HG02884 (cell line): ENCODE measurements around the gene RTRAF.

Source experiments
- ATAC-seq: cut with Tn5 transposase; IDR thresholded peaks from one replicate; pipeline ENCODE4 v1.9.1; 2021; ENCODE audit warnings: mild to moderate bottlenecking, moderate library complexity; ENCODE audit not compliant: unreplicated experiment

RTRAF gene

DNA sequence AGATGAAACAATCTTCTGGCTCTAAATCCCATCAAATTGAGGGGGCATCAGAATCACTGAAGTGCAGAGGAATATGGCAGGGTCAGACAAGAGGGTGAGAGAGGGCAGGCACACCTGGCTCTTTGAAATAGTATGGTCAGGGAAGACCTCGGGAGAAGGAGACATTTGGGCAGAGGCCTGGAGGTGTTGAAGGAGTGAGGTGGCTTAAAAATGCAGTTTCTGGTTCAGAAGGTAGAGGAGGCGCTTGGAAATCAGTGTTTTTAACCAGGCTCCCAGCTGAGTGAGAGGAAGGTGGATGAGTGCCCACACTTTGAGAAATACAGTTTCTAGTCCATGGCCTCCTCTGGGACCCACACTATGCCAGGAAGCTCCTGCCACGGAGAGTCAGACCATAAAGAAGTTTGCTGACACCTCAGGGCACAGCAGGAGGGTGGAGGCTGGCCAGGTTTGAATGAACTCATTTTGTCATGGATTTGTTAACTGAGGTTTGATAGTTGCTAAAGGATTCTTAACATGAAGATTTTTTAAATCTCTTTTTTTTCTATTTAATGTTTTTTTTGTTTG, 59.4 kb downstream of the RTRAF start:
- no peak for ATAC-seq

DNA sequence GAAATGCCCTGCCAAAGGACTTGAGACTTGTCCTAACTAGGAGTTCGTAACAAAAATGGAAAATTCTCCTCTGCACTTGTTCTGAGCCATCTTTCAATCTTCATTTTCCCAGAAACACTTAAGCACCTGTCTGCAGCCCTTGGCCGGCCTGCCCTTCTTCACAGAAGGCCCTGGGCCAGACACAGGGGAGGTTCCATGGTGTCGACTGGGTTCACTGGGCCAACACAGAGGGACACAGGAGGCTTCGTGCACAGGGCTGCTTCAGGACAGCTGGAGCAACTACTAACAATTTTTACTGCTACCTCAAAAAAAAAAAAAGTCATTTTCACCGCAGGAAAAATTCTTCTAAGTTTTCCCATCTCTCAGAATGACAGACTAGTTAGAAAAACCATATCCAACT, 59.9 kb downstream of the RTRAF start:
- no peak for ATAC-seq

DNA sequence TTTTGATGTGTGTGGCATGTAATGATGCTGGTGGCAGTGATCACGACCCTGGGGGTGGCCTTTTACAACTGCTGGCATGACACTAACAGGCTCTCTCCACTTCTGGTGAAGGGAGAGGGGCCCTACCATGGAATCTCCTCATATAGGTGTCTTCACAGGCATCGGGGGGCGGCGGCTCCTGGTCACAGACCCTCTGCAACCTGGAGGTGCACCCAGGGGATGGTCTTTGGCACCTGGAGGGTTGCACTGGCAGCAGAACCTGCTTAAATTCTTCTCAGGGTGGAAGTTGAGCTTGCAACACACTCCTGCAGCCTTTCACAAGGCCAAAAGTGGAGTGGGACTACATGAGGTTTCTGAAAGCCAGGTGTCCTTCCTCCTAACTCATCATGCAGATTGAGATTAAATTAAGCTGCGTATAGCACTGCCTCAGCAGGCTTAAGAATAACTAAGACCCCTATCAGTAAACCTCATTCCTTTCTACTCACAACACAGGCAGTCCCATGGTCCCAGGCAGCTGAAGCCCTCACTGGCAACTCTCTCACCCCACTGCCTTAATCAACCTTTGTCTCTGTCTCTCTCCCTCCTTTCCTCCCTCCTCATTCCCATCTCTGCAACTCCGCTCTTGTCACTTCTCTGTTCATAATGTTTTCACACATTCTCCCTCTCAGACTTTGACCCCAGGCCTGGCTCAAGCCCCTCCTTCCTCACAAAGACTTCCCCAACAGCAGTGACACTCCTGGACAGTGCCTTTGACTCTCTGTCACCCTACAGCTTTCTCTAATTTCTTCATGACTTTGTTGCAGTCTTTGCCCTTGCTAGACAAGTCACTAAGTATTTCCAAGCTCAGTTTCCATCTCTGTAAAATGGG, 60.6 kb downstream of the RTRAF start:
- no peak for ATAC-seq

DNA sequence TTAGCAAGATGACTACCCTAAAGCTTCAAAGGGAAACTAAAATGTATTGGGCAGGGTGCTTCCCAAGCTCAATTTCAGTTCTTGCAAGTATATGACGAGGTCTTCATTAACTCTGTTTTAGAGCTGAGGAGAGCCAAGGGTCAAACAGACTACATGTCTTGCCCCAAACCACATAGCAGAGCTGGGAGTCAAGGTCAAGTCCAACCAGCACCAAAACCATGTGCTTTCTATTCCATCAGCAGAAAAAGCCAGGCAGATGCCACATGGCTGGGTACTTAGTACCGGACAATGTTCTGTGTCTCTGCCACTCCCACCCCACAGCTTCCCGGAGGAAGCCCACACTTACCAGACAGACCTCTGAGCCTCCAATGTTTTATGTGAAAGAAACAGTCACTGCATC, 61.9 kb downstream of the RTRAF start:
- ATAC-seq: no peak

DNA sequence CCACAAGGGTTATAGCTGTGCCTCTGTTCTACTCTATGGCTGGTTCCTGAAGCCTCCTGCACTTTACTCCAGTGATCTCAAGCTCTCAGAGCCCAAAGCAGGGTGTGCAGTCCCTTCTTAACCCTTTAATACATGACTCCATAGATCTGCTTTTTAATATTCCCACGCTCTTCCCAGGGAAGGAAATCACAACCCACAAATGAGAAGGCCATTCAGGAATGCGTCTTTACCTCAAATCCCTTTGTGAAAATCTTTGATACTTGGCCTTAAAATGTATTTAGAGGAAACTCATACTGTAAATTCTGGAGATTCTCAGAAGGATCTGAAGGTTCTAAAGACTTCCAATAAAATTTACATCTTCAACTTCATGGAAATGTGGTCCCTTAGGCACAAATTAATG, 62.5 kb downstream of the RTRAF start:
- ATAC-seq: no peak

DNA sequence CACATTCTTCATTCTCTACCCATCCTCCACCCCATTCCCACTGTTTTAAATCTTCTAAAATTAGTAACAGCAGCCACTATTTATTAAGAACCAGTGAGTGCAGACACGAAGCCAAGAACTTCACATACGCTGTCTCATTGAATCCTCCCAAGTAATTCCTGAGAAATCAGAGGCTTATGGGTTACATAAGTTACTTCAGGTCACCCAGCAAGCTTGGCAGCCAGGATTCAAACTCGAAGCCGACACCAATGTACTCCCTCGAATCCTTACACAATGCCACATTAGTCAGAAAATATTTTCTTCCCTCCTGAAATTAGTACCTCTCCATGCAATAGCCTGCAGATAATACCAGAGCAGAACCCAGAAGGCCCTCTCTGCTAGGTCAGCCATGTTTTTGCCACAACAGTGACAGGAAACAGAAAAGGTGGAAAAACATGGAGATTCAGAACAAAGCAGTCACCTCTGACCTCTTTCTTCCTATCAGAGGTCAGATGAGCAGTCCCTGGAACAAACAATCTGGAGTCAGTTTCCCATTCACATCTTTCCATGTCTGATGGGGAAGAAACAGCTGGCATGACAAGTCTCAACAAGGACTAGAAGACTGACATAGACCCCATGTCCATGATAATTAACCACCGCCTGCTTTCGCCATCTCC, 63.1 kb downstream of the RTRAF start:
- no peak for ATAC-seq

DNA sequence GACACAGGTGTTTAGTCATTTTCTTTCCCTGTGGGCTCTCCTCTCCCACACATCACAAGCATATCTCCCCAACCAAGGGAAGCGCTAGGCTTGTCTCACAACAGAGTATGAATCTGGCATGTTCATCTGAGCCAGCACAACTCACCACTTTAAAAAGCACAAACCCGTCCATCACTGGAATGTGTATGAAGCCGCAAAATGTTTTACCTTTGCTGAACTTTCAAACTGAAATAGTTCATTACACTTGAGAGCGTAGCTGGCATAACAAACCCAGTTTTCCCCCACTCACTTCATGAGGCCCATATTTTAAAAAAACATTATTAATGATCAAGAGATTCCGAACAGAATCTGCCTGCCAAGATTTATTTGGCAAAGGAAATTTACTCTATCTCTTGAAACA, 63.7 kb downstream of the RTRAF start:
- ATAC-seq: no peak

DNA sequence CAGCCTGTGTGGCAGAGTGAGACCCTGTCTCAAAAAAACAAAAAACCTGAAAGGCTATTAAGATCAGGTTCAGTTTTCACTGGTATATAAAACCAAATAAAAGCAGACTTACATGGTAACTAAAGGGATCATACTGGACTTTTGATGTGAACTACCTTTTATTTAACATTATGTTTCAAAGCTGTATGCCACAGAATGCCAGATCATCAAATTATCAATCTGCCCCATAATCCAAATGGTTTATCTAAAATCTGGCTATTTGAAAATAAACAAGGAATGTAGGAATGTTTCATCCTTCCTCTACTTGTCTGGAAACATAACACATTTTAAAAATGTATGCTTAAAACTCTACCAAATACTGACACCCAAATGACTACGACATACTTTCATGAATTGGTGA, 65.3 kb downstream of the RTRAF start:
- ATAC-seq: no peak

DNA sequence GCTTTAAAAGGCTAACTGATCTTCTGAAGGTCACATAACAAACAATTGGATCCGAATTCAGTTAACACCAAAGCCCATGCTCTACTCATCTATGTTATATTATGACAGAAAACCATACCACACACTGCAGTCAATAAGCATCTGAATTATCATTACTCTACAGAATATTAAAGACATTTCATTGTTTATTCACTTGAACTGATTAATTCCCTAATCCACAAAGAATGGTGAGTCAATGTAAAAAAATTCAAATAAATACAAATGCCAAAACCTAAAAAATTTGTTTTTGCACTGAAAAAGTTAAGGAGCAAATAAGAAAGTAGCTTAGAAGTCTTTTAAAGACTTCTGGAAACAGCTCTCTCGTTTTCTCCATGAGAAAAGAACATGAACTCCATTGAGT, 65.8 kb downstream of the RTRAF start:
- ATAC-seq: no peak

DNA sequence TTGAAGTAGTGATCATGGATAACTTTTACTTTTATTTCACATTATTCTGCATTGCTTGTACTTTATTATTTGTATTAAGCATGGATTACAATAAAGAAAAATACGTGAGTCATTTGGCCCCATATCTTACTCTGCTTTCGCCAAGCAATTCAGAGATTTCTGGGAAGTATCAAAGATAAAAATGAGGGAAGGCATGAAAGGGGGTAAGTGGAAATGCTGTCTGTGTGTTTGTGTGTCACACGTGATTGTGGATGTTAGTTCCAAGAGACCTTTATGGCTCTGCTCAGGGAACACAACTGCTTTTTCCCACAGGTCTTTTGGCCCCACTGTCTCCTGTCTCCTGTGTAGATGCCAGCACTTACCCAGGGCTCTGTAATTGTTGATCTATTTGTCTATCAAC, 69.0 kb downstream of the RTRAF start:
- no peak for ATAC-seq

DNA sequence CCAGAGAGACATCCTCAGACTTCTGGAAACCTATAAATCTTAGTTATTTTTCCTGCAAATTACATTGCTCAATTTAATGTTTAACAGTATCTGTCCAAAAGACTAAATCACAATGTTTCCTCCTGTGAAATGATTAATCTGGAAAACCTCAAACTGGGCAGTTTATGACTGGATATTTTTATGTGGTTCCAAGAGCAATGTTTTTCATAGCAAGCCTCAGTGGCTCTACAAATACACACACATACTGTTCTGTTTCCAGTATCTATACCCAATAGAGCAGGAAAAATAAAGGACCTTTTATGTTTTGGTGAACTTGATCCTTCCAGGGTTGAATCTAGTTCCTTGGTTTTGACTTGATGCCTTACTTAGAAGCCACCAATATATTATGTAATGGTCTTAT, 70.3 kb downstream of the RTRAF start:
- no peak for ATAC-seq

DNA sequence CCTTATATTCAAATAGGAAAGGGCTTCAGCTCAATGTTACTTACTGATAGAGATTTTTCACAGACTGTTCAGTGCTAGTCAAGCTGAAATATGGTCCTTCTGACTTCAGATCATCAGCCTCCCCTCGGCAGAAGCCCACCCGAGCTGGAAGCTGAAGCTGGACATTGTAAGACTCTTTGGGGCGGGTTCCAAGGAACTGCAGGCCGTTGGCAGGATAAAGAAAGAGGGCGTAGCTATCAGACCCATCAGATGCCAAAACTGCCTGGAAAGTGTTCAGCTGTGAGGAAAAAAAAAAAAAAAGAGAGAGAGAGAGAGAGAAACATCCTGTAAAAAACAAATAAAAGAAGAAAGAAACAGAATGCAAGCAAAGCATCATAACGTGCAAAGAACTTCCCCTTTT, 70.7 kb downstream of the RTRAF start:
- no peak for ATAC-seq
